Adrenal gland (tissue), 12 donors: ENCODE data around the gene PRAMEF2. TPM values are rescaled to one million over a fixed set of nuclear protein-coding genes. Genes with fewer than 3 reads are reported as not detected.
"Not testable (repeated sequence)": the region's sequence is repeated elsewhere in the genome, so short reads cannot be mapped to it uniquely, and the experiment has no call there.

Source experiments
- DNase-seq, 7 donors: peaks; one replicate each; pipeline ENCODE4 v3.0.0-alpha.2; 2019 to 2020
- H3K27ac ChIP-seq, 5 donors: fragments of 200-600 bp; sonication (generic) in 4 of 5; 1 replicate in 3 of 5; 2 replicates in 2 of 5; pipeline versions ENCODE4 v1.5.1 to v1.8.0; 2016 to 2020; ENCODE audit warnings: mild to moderate bottlenecking in 1 of 5
- H3K27me3 ChIP-seq: fragments of 200-600 bp; 2 replicates; pipeline ENCODE4 v1.8.0; 2021
- H3K36me3 ChIP-seq, 2 donors: fragments of 200-600 bp; replicated peaks in 1 of 2; 1 replicate in 1 of 2; 2 replicates in 1 of 2; pipeline versions ENCODE4 v1.5.1 to v1.8.0; 2018 to 2022
- H3K4me1 ChIP-seq, 2 donors: fragments of 200-600 bp; replicated peaks in 1 of 2; 1 replicate in 1 of 2; 2 replicates in 1 of 2; pipeline versions ENCODE4 v1.5.1 to v1.8.0; 2018 to 2021
- H3K4me3 ChIP-seq, 4 donors: fragments of 200-600 bp; sonication (generic) in 3 of 4; one replicate each; pipeline ENCODE4 v1.5.1; 2016 to 2018
- H3K9me3 ChIP-seq, 3 donors: fragments of 200-600 bp; sonication (generic) in 1 of 3; replicated peaks in 1 of 3; 1 replicate in 2 of 3; 2 replicates in 1 of 3; pipeline versions ENCODE4 v1.5.1 to v1.8.0; 2016 to 2021
- CTCF ChIP-seq, 6 experiments: fragments of 450-650 bp in 4 of 6; fragments of 200-600 bp in 2 of 6; sonication (generic) in 1 of 6; IDR thresholded peaks; 1 replicate in 5 of 6; 2 replicates in 1 of 6; pipeline versions ENCODE4 v1.5.1 to v1.8.0; 2016 to 2021; ENCODE audit warnings: antibody characterized with exemption in 6 of 6, mild to moderate bottlenecking in 2 of 6, moderate library complexity in 1 of 6
- POLR2A ChIP-seq, 2 donors: fragments of 450-650 bp; IDR thresholded peaks; one replicate each; pipeline ENCODE4 v1.6.1; 2017; ENCODE audit warnings: antibody characterized with exemption in 2 of 2, mild to moderate bottlenecking in 2 of 2, moderate library complexity in 1 of 2
- WGBS, 4 donors: extraction: QIAGEN DNeasy Blood & Tissue Kit in 2 of 4; methylation state at CpG; one replicate each; pipeline versions ENCODE4 v1.1.5 to v1.1.7; 2013 to 2017; 5-methylcytosine and 5-hydroxymethylcytosine counted together
- intact Hi-C, 2 donors: fragments of 100-400 bp; cut with DNase I; formaldehyde crosslinking; loops; one replicate each; pipeline versions ENCODE4 v1.14.1 to v1.15.0; 2022 to 2023
- polyA plus RNA-seq, 3 donors: library from polyadenylated mRNA; stranded (reverse); fragments of 200-250 nt in 2 of 3; fragments of 350-450 nt in 1 of 3; fragmentation: Illumina TruSeq in 1 of 3; extraction: RNeasy Lipid Tissue Mini Kit (QIAGEN cat#74804) in 1 of 3; gene quantifications; one replicate each; pipeline ENCODE4 v1.2.3, GENCODE V29; 2013 to 2014
- total RNA-seq, 9 donors: library from RNA; depleted of rRNA in 4 of 9; stranded (reverse); fragments of >200 nt in 4 of 9; fragments of 120-200 nt in 1 of 9; fragmentation: NEBNext Ultra II Directional in 1 of 9; extraction: Animal tissue kit (Norgen Biotek cat#: 25700) in 1 of 9; gene quantifications; one replicate each; pipeline versions ENCODE4 v1.1.0 to v1.2.4, GENCODE V29; 2013 to 2023
- donor health status: healthy with polysubstance abuse.
- donor health status: Bipolar disorder and iron deficiency.
- donor health status: DM: yes; HTN: yes; CAD: no.
- donor health status: DM: no; HTN: no; CAD: no.
- donor health status: DM: no; HTN: no; CAD: no.
- donor health status: DM: yes; HTN: yes; CAD: no.

Gene PRAMEF2
- total and polyA plus RNA-seq, 12 donors, result not detected

GRCh38 chr1:12851779-12852178 is 5.1 kb upstream of the PRAMEF2 start:
- intact Hi-C loops, result no loop called here
- no peak overlapping the region for H3K27ac ChIP-seq
- no peak overlapping the region for H3K4me3 ChIP-seq
- no peak for DNase-seq
- no peak for TF ChIP-seq POLR2A (IDR thresholded peaks at IDR 0.05)
- no peak for TF ChIP-seq CTCF (IDR thresholded peaks at IDR 0.05)
- H3K4me1 ChIP-seq, result no peaks in the 10 kb centered on the region
- 65 to 78% (median 69%) methylated on average over 2 to 4 of the region's 4 CpGs for WGBS, 4 donors
- no peaks in the 10 kb centered on the region for H3K9me3 ChIP-seq
- H3K27me3 ChIP-seq, result no peaks in the 10 kb centered on the region
- H3K36me3 ChIP-seq, result no peaks in the 10 kb centered on the region

GRCh38 chr1:12863131-12863880 is 6.4 kb downstream of the PRAMEF2 start:
- WGBS, 4 donors, result 75 to 79% (median 77%) methylated on average over 2 to 3 of the region's 7 CpGs; no CpG with 5 or more reads in 1 of the 4 donors
- DNase-seq, intact Hi-C loops, H3K4me3 ChIP-seq, H3K36me3 ChIP-seq, H3K9me3 ChIP-seq, H3K27ac ChIP-seq, H3K27me3 ChIP-seq, H3K4me1 ChIP-seq: not testable (repeated sequence)

- H3K36me3 ChIP-seq, DNase-seq, H3K9me3 ChIP-seq, H3K4me1 ChIP-seq, intact Hi-C loops, H3K4me3 ChIP-seq, H3K27me3 ChIP-seq, H3K27ac ChIP-seq: not testable (repeated sequence)
- 80 to 89% (median 86%) methylated on average over 2 to 3 of the region's 4 CpGs for WGBS, 4 donors
Measured at GRCh38 chr1:12878453-12878852, 21.6 kb downstream of the PRAMEF2 start.

GRCh38 chr1:12886101-12886500 is 29.2 kb downstream of the PRAMEF2 start, which contains the start of gene PRAMEF4:
TSS of gene PRAMEF4 (minus strand) at chr1:12886201. CDS start at chr1:12883394, 2,807 bp downstream.
- DNase-seq, intact Hi-C loops, H3K36me3 ChIP-seq, H3K27ac ChIP-seq, H3K4me1 ChIP-seq, H3K9me3 ChIP-seq, H3K27me3 ChIP-seq, H3K4me3 ChIP-seq: not testable (repeated sequence)
- 61 to 77% (median 67%) methylated on average over 2 to 3 of the region's 3 CpGs for WGBS, 4 donors

GRCh38 chr1:12898170-12898569 is 41.3 kb downstream of the PRAMEF2 start, which contains the start of gene PRAMEF10:
TSS of gene PRAMEF10 (minus strand) at chr1:12898270. CDS start at chr1:12895847, 2,423 bp downstream.
- H3K27ac ChIP-seq, H3K4me1 ChIP-seq, H3K4me3 ChIP-seq, DNase-seq, intact Hi-C loops, H3K9me3 ChIP-seq, H3K36me3 ChIP-seq, H3K27me3 ChIP-seq: not testable (repeated sequence)
- no CpG with 5 or more reads among the region's 1 CpG for WGBS, 4 donors

GRCh38 chr1:12899186-12899585 is 42.3 kb downstream of the PRAMEF2 start:
- H3K4me1 ChIP-seq, H3K27me3 ChIP-seq, H3K4me3 ChIP-seq, H3K9me3 ChIP-seq, H3K27ac ChIP-seq, DNase-seq, H3K36me3 ChIP-seq, intact Hi-C loops: not testable (repeated sequence)

- DNase-seq, H3K27me3 ChIP-seq, H3K4me3 ChIP-seq, intact Hi-C loops, H3K9me3 ChIP-seq, H3K36me3 ChIP-seq, H3K4me1 ChIP-seq, H3K27ac ChIP-seq: not testable (repeated sequence)
- WGBS, 4 donors, result 66 to 80% methylated on average over 3 to 4 of the region's 5 CpGs; no CpG with 5 or more reads in 2 of the 4 donors
Measured at GRCh38 chr1:12903793-12904572, 47.1 kb downstream of the PRAMEF2 start.

Other genes starting within 250 kb of the PRAMEF2 start
- 10 to 100 TPM in 8 of 9 donors, 1 to 10 TPM in 1; 9.6 to 72.4 (median 41.3) TPM for gene DHRS3, start 238.9 kb upstream of the PRAMEF2 start, total RNA-seq
- gene DHRS3, start 238.9 kb upstream of the PRAMEF2 start, polyA plus RNA-seq, result 10 to 100 TPM in 2 of 3 donors, 1 to 10 TPM in 1; 7.7 to 44.2 (median 44.2) TPM
- gene AADACL4, start 213.0 kb upstream of the PRAMEF2 start, total RNA-seq, result under 1 TPM in 1 of 9 donors, not detected in 8; 0.06 TPM
- under 1 TPM in 2 of 3 donors, not detected in 1; 0.10 to 0.16 TPM for gene AADACL4, start 213.0 kb upstream of the PRAMEF2 start, polyA plus RNA-seq
- gene AADACL3, start 141.0 kb upstream of the PRAMEF2 start, total RNA-seq, result not detected
- gene AADACL3, start 141.0 kb upstream of the PRAMEF2 start, polyA plus RNA-seq, result not detected
- gene CFAP107, start 110.9 kb upstream of the PRAMEF2 start, total RNA-seq, result not detected
- gene CFAP107, start 110.9 kb upstream of the PRAMEF2 start, polyA plus RNA-seq, result not detected
- not detected for gene PRAMEF12, start 83.3 kb upstream of the PRAMEF2 start, total RNA-seq
- gene PRAMEF12, start 83.3 kb upstream of the PRAMEF2 start, polyA plus RNA-seq, result not detected
- not detected for gene PRAMEF1, start 65.7 kb upstream of the PRAMEF2 start, total RNA-seq
- not detected for gene PRAMEF1, start 65.7 kb upstream of the PRAMEF2 start, polyA plus RNA-seq
- gene PRAMEF11, start 25.7 kb upstream of the PRAMEF2 start, total RNA-seq, result not detected
- not detected for gene PRAMEF11, start 25.7 kb upstream of the PRAMEF2 start, polyA plus RNA-seq
- gene HNRNPCL1, start 8.4 kb upstream of the PRAMEF2 start, total RNA-seq, result not detected
- gene HNRNPCL1, start 8.4 kb upstream of the PRAMEF2 start, polyA plus RNA-seq, result not detected
- gene PRAMEF4, start 29.1 kb downstream of the PRAMEF2 start, total RNA-seq, result not detected
- not detected for gene PRAMEF4, start 29.1 kb downstream of the PRAMEF2 start, polyA plus RNA-seq
- gene PRAMEF10, start 41.2 kb downstream of the PRAMEF2 start, total RNA-seq, result not detected
- not detected for gene PRAMEF10, start 41.2 kb downstream of the PRAMEF2 start, polyA plus RNA-seq
- gene PRAMEF7, start 59.5 kb downstream of the PRAMEF2 start, total RNA-seq, result not detected
- gene PRAMEF7, start 59.5 kb downstream of the PRAMEF2 start, polyA plus RNA-seq, result not detected
- gene PRAMEF6, start 90.5 kb downstream of the PRAMEF2 start, total RNA-seq, result not detected
- not detected for gene PRAMEF6, start 90.5 kb downstream of the PRAMEF2 start, polyA plus RNA-seq
- not detected for gene PRAMEF27, start 199.5 kb downstream of the PRAMEF2 start, total RNA-seq
- gene PRAMEF27, start 199.5 kb downstream of the PRAMEF2 start, polyA plus RNA-seq, result not detected
- gene HNRNPCL3, start 203.7 kb downstream of the PRAMEF2 start, total RNA-seq, result not detected
- gene HNRNPCL3, start 203.7 kb downstream of the PRAMEF2 start, polyA plus RNA-seq, result not detected
- not detected for gene PRAMEF25, start 213.7 kb downstream of the PRAMEF2 start, total RNA-seq
- not detected for gene PRAMEF25, start 213.7 kb downstream of the PRAMEF2 start, polyA plus RNA-seq